SK-N-SH (cell line): ENCODE data around the gene NALCN. TPM values are rescaled to one million over a fixed set of nuclear protein-coding genes. Genes with fewer than 3 reads are reported as not detected.

Experiments
- CTCF ChIA-PET: fragments of 300-600, 350-600 bp; formaldehyde crosslinking; extraction: SDS; loops from one replicate; lab custom pipeline; 2021; lab: Yijun Ruan, JAX
- POLR2A ChIA-PET: fragments of 350-600 bp; sonication (Branson Sonifier 250); formaldehyde crosslinking; extraction: SDS; loops from one replicate; lab custom pipeline; 2020; ENCODE audit warnings: antibody characterized with exemption, inconsistent platforms; lab: Yijun Ruan, JAX
- DNase-seq: peaks from one replicate; pipeline ENCODE4 v3.0.0; 2012
- H2AFZ ChIP-seq: fragments of 200-600 bp; sonication (generic); 2 replicates; pipeline ENCODE4 v1.8.1; 2016; ENCODE audit warnings: antibody characterized with exemption, mild to moderate bottlenecking, low read depth
- H3F3A ChIP-seq: fragments of 200-600 bp; sonication (generic); replicated peaks from 2 replicates; pipeline ENCODE3; 2016; ENCODE audit warnings: antibody characterized with exemption, mild to moderate bottlenecking; ENCODE audit not compliant: insufficient read depth
- H3K27ac ChIP-seq, 2 experiments: fragments of 200-500 bp in 1 of 2; fragments of 200-600 bp in 1 of 2; sonication (Bioruptor generic) in 1 of 2; sonication (generic), shearing (Covaris generic) in 1 of 2; 2 replicates each; pipeline versions ENCODE4 v1.5.1 to v1.6.1; 2014 to 2016; ENCODE audit warnings: low read depth in 2 of 2, inconsistent platforms in 1 of 2, low read length in 1 of 2, mild to moderate bottlenecking in 1 of 2, mixed read lengths in 1 of 2
- H3K27me3 ChIP-seq: fragments of 200-600 bp; sonication (generic), shearing (Covaris generic); 2 replicates; pipeline ENCODE4 v1.6.1; 2016; ENCODE audit warnings: mixed run types; ENCODE audit not compliant: insufficient read depth
- H3K36me3 ChIP-seq, 2 experiments: fragments of 200-500 bp in 1 of 2; fragments of 200-600 bp in 1 of 2; sonication (Bioruptor generic) in 1 of 2; sonication (generic) in 1 of 2; replicated peaks in 1 of 2; 2 replicates each; pipeline versions ENCODE3 to v1.5.1; 2014 to 2016; ENCODE audit warnings: low read length in 1 of 2, mild to moderate bottlenecking in 1 of 2; ENCODE audit not compliant: insufficient read depth in 2 of 2, control insufficient read depth in 1 of 2
- H3K4me1 ChIP-seq, 2 experiments: fragments of 200-500 bp in 1 of 2; fragments of 200-600 bp in 1 of 2; sonication (Bioruptor generic) in 1 of 2; sonication (generic), shearing (Covaris generic) in 1 of 2; 2 replicates each; pipeline versions ENCODE4 v1.5.1 to v1.6.1; 2014 to 2016; ENCODE audit warnings: low read depth in 1 of 2, low read length in 1 of 2, mixed run types in 1 of 2; ENCODE audit not compliant: insufficient read depth in 2 of 2, control insufficient read depth in 1 of 2
- H3K4me2 ChIP-seq: fragments of 200-600 bp; sonication (generic), shearing (Covaris generic); 2 replicates; pipeline ENCODE4 v1.6.1; 2017; ENCODE audit warnings: mixed run types
- H3K4me3 ChIP-seq, 2 experiments: fragments of 200-500 bp in 1 of 2; fragments of 200-600 bp in 1 of 2; sonication (Bioruptor generic) in 1 of 2; sonication (generic), shearing (Covaris generic) in 1 of 2; 2 replicates each; pipeline versions ENCODE4 v1.5.1 to v1.8.1; 2014 to 2016; ENCODE audit warnings: low read depth in 2 of 2, inconsistent platforms in 1 of 2, low read length in 1 of 2, mild to moderate bottlenecking in 1 of 2, mixed read lengths in 1 of 2, moderate library complexity in 1 of 2
- H3K79me2 ChIP-seq: fragments of 200-600 bp; sonication (generic); 2 replicates; pipeline ENCODE4 v1.8.1; 2017; ENCODE audit warnings: mild to moderate bottlenecking; ENCODE audit not compliant: insufficient read depth
- H3K9ac ChIP-seq: fragments of 200-600 bp; sonication (generic); 2 replicates; pipeline ENCODE4 v1.6.1; 2017; ENCODE audit warnings: mixed run types
- H3K9me2 ChIP-seq: fragments of 200-600 bp; sonication (generic); 2 replicates; pipeline ENCODE4 v1.6.1; 2017; ENCODE audit warnings: mixed run types
- H3K9me3 ChIP-seq: fragments of 200-600 bp; sonication (generic); 2 replicates; pipeline ENCODE4 v1.6.1; 2017; ENCODE audit warnings: mixed run types, mild to moderate bottlenecking, moderate library complexity
- H4K20me1 ChIP-seq: fragments of 200-600 bp; sonication (generic); 2 replicates; pipeline ENCODE4 v1.6.1; 2017; ENCODE audit warnings: mild to moderate bottlenecking, mixed run types; ENCODE audit not compliant: insufficient read depth
- CHD2 ChIP-seq: fragments of 150-350 bp; IDR thresholded peaks from 2 replicates; pipeline ENCODE4 v1.6.1; 2018; ENCODE audit warnings: low read length; ENCODE audit not compliant: partially characterized antibody
- ELF1 ChIP-seq: IDR thresholded peaks from 2 replicates; pipeline ENCODE4 v1.4.0; 2012
- EZH2phosphoT487 ChIP-seq: fragments of 200-600 bp; sonication (generic); IDR thresholded peaks from 2 replicates; pipeline ENCODE4 v1.6.1; 2017; ENCODE audit warnings: low read depth, mixed run types, mild to moderate bottlenecking, antibody characterized with exemption, moderate library complexity, borderline replicate concordance
- FOXJ3 ChIP-seq: sonication (generic); formaldehyde crosslinking; IDR thresholded peaks from 2 replicates; pipeline ENCODE4 v1.5.1; 2020; ENCODE audit warnings: mild to moderate bottlenecking, missing genetic modification reagents
- FOXM1 ChIP-seq: IDR thresholded peaks from 2 replicates; pipeline ENCODE4 v1.4.0; 2012; ENCODE audit warnings: low read depth, mild to moderate bottlenecking
- MXI1 ChIP-seq: IDR thresholded peaks from 2 replicates; pipeline ENCODE4 v1.6.1; 2012; ENCODE audit warnings: mild to moderate bottlenecking, low read depth, low read length, improper control_type of control experiment
- NFIC ChIP-seq: IDR thresholded peaks from 2 replicates; pipeline ENCODE4 v1.4.0; 2012; ENCODE audit warnings: borderline replicate concordance
- RAD21 ChIP-seq: IDR thresholded peaks from 2 replicates; pipeline ENCODE4 v1.6.1; 2012; ENCODE audit warnings: mild to moderate bottlenecking, low read length
- RCOR1 ChIP-seq: fragments of 150-350 bp; IDR thresholded peaks from 2 replicates; pipeline ENCODE4 v1.6.1; 2017; ENCODE audit warnings: antibody characterized with exemption, low read length
- RFX5 ChIP-seq: IDR thresholded peaks from 2 replicates; pipeline ENCODE4 v1.6.1; 2012; ENCODE audit warnings: mild to moderate bottlenecking, improper control_type of control experiment, low read length
- SMC3 ChIP-seq: IDR thresholded peaks from 2 replicates; pipeline ENCODE4 v1.6.1; 2012; ENCODE audit warnings: low read depth, low read length, improper control_type of control experiment
- TCF12 ChIP-seq: IDR thresholded peaks from 2 replicates; pipeline ENCODE4 v1.4.0; 2012
- WGBS: methylation state at CpG from one replicate; pipeline ENCODE4 v1.1.6; 2017; ENCODE audit warnings: low lambda C conversion rate; 5-methylcytosine and 5-hydroxymethylcytosine counted together
- polyA plus RNA-seq, 3 experiments: library from polyadenylated mRNA; depleted of rRNA; stranded (reverse); fragments of >200 nt; gene quantifications; 2 replicates each; pipeline ENCODE4 v1.2.3, GENCODE V29; 2012
- TF ChIP-seq, protein P1 (sequence below): IDR thresholded peaks from 2 replicates; pipeline ENCODE4; 2012
- TF ChIP-seq, protein P2 (sequence below): IDR thresholded peaks from 2 replicates; pipeline ENCODE4 v1.4.0; 2012; ENCODE audit warnings: low read depth, borderline replicate concordance
- TF ChIP-seq, protein P3 (sequence below): fragments of 150-350 bp; IDR thresholded peaks from 2 replicates; pipeline ENCODE4 v1.6.1; 2016; ENCODE audit warnings: mild to moderate bottlenecking, low read depth, low read length
- TF ChIP-seq, protein P4 (sequence below): IDR thresholded peaks from 2 replicates; pipeline ENCODE4 v1.4.0; 2012; ENCODE audit warnings: low read depth
- TF ChIP-seq, protein P5 (sequence below): IDR thresholded peaks from 2 replicates; pipeline ENCODE4 v1.4.0; 2012; ENCODE audit warnings: low read depth, borderline replicate concordance
- TF ChIP-seq, protein P6 (sequence below): fragments of 200-600 bp; sonication (generic); IDR thresholded peaks from 2 replicates; pipeline ENCODE4 v1.6.1; 2017; ENCODE audit warnings: antibody characterized with exemption, mild to moderate bottlenecking, moderate library complexity

The NALCN gene
- polyA plus RNA-seq, 1 of the 3 experiments (the other 2 are of a cell fraction) = 3.0 TPM

DNA sequence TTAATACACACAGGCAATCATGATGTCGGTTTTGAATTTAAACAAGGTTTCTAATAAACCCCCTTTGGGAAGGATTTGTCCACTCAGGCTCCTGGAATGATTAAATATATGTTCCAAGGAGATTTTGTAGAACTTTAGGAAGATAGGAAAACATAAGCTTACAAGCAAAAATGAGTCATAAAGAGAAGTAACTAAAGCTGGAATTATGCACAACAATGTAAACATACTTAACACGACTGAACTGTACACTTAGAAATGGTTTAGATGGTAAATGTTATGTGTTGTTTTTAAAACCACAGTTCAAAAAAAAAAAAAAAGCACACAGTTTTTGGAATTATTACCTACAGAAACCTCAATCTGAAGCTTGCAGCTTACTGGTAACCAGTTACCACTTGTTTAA lies 304.4 kb downstream of the NALCN start:
- DNase-seq = no peak
- H4K20me1 ChIP-seq = no peaks in the 10 kb centered on the region
- no peak overlapping the region for H3K9ac ChIP-seq
- no peak overlapping the region for H3K4me2 ChIP-seq
- ChIA-PET POLR2A (no interaction called here), CTCF (interaction anchor here (1.1 kb wide), 1 partner anchor 11 kb away, joined by 3 read pairs; no protein-coding TSS in a partner anchor)
- H3K9me3 ChIP-seq = no peaks in the 10 kb centered on the region
- no peaks in the 10 kb centered on the region for H3K9me2 ChIP-seq
- no peaks in the 10 kb centered on the region for H3K36me3 ChIP-seq
- no peak overlapping the region for H2AFZ ChIP-seq
- TF ChIP-seq NFIC (no peak), FOXM1 (no peak), CHD2 (no peak), EZH2phosphoT487 (no peak), FOXJ3 (CRISPR knock-in tag) (no peak), ELF1 (no peak)
- TF ChIP-seq, protein P1, sequence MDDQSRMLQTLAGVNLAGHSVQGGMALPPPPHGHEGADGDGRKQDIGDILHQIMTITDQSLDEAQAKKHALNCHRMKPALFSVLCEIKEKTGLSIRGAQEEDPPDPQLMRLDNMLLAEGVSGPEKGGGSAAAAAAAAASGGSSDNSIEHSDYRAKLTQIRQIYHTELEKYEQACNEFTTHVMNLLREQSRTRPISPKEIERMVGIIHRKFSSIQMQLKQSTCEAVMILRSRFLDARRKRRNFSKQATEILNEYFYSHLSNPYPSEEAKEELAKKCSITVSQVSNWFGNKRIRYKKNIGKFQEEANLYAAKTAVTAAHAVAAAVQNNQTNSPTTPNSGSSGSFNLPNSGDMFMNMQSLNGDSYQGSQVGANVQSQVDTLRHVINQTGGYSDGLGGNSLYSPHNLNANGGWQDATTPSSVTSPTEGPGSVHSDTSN = no peak
- H3F3A ChIP-seq = no peaks in the 10 kb centered on the region
- H3K27me3 ChIP-seq = no peaks in the 10 kb centered on the region
- H3K79me2 ChIP-seq = no peaks in the 10 kb centered on the region
- no peak overlapping the region for H3K27ac ChIP-seq
- no peak overlapping the region for H3K4me3 ChIP-seq
- no peaks in the 10 kb centered on the region for H3K4me1 ChIP-seq
- WGBS = 62% methylated on average over 2 of the region's 2 CpGs

DNA sequence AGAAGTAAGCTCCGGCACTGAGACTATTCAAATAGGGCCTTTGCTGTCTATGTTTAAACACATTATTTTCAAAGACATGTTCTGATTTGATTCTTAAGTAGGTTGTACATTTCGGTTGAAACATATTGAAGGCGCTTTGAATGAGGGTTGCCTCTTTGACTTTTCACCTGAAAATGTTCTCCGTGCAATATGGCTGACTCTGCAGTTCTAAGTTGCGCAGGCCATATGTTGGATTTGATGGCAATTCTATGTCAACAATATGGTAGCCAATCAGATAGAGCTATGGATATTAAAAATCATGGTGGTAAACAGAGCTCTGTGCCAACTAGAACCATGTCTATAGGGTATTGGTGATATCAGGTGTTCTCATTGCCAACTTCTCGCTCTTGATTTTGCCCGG lies 307.3 kb downstream of the NALCN start:
- Histone ChIP-seq H3K9me3 (no peaks in the 10 kb centered on the region), H3K9ac (no peak overlapping the region), H3K27ac (no peak overlapping the region), H3K27me3 (no peaks in the 10 kb centered on the region), H3K36me3 (no peaks in the 10 kb centered on the region), H4K20me1 (no peaks in the 10 kb centered on the region), H2AFZ (no peak overlapping the region), H3K9me2 (no peaks in the 10 kb centered on the region), H3F3A (no peaks in the 10 kb centered on the region), H3K4me2 (no peak overlapping the region), H3K79me2 (no peaks in the 10 kb centered on the region), H3K4me3 (no peak overlapping the region), H3K4me1 (no peaks in the 10 kb centered on the region; a peak in 1 of 4 replicates)
- CTCF ChIA-PET = interaction anchor here (1.4 kb wide), 1 partner anchor 19 kb away, joined by 6 read pairs; no protein-coding TSS in a partner anchor
- WGBS = 97% methylated on average over 7 of the region's 7 CpGs
- POLR2A ChIA-PET = no interaction called here
- DNase-seq = no peak
- TF ChIP-seq EZH2phosphoT487 (no peak), RAD21 (no peak), RCOR1 (no peak), SMC3 (no peak), MXI1 (no peak), TCF12 (no peak), FOXM1 (no peak), RFX5 (no peak)
- TF ChIP-seq, protein P2, sequence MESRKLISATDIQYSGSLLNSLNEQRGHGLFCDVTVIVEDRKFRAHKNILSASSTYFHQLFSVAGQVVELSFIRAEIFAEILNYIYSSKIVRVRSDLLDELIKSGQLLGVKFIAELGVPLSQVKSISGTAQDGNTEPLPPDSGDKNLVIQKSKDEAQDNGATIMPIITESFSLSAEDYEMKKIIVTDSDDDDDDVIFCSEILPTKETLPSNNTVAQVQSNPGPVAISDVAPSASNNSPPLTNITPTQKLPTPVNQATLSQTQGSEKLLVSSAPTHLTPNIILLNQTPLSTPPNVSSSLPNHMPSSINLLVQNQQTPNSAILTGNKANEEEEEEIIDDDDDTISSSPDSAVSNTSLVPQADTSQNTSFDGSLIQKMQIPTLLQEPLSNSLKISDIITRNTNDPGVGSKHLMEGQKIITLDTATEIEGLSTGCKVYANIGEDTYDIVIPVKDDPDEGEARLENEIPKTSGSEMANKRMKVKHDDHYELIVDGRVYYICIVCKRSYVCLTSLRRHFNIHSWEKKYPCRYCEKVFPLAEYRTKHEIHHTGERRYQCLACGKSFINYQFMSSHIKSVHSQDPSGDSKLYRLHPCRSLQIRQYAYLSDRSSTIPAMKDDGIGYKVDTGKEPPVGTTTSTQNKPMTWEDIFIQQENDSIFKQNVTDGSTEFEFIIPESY = no peak
- TF ChIP-seq, protein P3, sequence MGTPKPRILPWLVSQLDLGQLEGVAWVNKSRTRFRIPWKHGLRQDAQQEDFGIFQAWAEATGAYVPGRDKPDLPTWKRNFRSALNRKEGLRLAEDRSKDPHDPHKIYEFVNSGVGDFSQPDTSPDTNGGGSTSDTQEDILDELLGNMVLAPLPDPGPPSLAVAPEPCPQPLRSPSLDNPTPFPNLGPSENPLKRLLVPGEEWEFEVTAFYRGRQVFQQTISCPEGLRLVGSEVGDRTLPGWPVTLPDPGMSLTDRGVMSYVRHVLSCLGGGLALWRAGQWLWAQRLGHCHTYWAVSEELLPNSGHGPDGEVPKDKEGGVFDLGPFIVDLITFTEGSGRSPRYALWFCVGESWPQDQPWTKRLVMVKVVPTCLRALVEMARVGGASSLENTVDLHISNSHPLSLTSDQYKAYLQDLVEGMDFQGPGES = no peak
- TF ChIP-seq, protein P4, sequence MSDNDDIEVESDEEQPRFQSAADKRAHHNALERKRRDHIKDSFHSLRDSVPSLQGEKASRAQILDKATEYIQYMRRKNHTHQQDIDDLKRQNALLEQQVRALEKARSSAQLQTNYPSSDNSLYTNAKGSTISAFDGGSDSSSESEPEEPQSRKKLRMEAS = no peak
- TF ChIP-seq, protein P5, sequence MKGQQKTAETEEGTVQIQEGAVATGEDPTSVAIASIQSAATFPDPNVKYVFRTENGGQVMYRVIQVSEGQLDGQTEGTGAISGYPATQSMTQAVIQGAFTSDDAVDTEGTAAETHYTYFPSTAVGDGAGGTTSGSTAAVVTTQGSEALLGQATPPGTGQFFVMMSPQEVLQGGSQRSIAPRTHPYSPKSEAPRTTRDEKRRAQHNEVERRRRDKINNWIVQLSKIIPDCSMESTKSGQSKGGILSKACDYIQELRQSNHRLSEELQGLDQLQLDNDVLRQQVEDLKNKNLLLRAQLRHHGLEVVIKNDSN = no peak
- TF ChIP-seq, protein P6, sequence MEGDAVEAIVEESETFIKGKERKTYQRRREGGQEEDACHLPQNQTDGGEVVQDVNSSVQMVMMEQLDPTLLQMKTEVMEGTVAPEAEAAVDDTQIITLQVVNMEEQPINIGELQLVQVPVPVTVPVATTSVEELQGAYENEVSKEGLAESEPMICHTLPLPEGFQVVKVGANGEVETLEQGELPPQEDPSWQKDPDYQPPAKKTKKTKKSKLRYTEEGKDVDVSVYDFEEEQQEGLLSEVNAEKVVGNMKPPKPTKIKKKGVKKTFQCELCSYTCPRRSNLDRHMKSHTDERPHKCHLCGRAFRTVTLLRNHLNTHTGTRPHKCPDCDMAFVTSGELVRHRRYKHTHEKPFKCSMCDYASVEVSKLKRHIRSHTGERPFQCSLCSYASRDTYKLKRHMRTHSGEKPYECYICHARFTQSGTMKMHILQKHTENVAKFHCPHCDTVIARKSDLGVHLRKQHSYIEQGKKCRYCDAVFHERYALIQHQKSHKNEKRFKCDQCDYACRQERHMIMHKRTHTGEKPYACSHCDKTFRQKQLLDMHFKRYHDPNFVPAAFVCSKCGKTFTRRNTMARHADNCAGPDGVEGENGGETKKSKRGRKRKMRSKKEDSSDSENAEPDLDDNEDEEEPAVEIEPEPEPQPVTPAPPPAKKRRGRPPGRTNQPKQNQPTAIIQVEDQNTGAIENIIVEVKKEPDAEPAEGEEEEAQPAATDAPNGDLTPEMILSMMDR = no peak
